Activated CD8-positive, alpha-beta T cell treated with anti-CD3 and anti-CD28 coated beads for 36 hours (primary cell): Measurements from ENCODE around the gene RYR1. TPM values are rescaled to one million over a fixed set of nuclear protein-coding genes. Genes with fewer than 3 reads are reported as not detected.
A peak's percentile ranks its signal among the peaks of the same experiment; 100 is the strongest.

Source experiments
- ATAC-seq: fragments of 200-7000 bp; cut with Tn5 transposase; one replicate; pipeline ENCODE4 v1.10.0; 2021; ENCODE audit warnings: mild to moderate bottlenecking, moderate library complexity
- CTCF ChIA-PET: fragments of 350-600 bp; sonication (Branson Sonifier 250); formaldehyde crosslinking; loops from one replicate; lab custom pipeline; 2021; ENCODE audit warnings: antibody characterized with exemption; lab: Charles Lee
- POLR2A ChIA-PET: fragments of 350-600 bp; sonication (Branson Sonifier 250); formaldehyde crosslinking; loops from one replicate; lab custom pipeline; 2021; ENCODE audit warnings: antibody characterized with exemption; lab: Charles Lee
- DNase-seq: peaks from one replicate; pipeline ENCODE4 v3.0.0-alpha.2; 2020
- H3K27ac Mint-ChIP-seq: one replicate; pipeline ENCODE4 v1.8.0; 2021; ENCODE audit warnings: mild to moderate bottlenecking, mixed read lengths
- H3K27me3 Mint-ChIP-seq: one replicate; pipeline ENCODE4 v1.8.0; 2021; ENCODE audit warnings: mixed read lengths
- H3K36me3 Mint-ChIP-seq: one replicate; pipeline ENCODE4 v1.8.0; 2021; ENCODE audit warnings: low read depth, mixed read lengths
- H3K4me1 Mint-ChIP-seq: one replicate; pipeline ENCODE4 v1.8.0; 2021; ENCODE audit warnings: low read depth, mixed read lengths
- H3K4me3 Mint-ChIP-seq: one replicate; pipeline ENCODE4 v1.8.0; 2021; ENCODE audit warnings: mild to moderate bottlenecking, moderate library complexity, mixed read lengths
- H3K9me3 Mint-ChIP-seq: one replicate; pipeline ENCODE4 v1.8.0; 2021; ENCODE audit warnings: mixed read lengths
- CTCF ChIP-seq: fragments of 200-600 bp; IDR thresholded peaks from one replicate; pipeline ENCODE4 v1.8.0; 2022; ENCODE audit warnings: antibody characterized with exemption, mild to moderate bottlenecking
- intact Hi-C: fragments of 100-400 bp; cut with micrococcal nuclease; formaldehyde crosslinking; loops from one replicate; pipeline ENCODE4 v1.10.0; 2022
- total RNA-seq, 2 experiments: library from RNA; stranded (reverse); gene quantifications; one replicate each; pipeline ENCODE4 v1.2.3, GENCODE V29; 2021

The RYR1 gene
- total RNA-seq, 2 experiments from 2014 or later = 0.63 to 1.2 TPM

- Mint-ChIP-seq H3K27ac (no peak overlapping the region), H3K4me1 (no peaks in the 10 kb centered on the region), H3K4me3 (no peak overlapping the region), H3K36me3 (peaks cover 33% of the 10 kb centered on the region), H3K27me3 (no peaks in the 10 kb centered on the region), H3K9me3 (no peaks in the 10 kb centered on the region)
- no peak for TF ChIP-seq CTCF
- ATAC-seq (no peak), DNase-seq (no peak)
- intact Hi-C loops = no loop called here
- POLR2A ChIA-PET = interaction anchor here (1.2 kb wide), 1 partner anchor 10 kb away, joined by 5 read pairs; no protein-coding TSS in a partner anchor
- CTCF ChIA-PET = no interaction called here
Observed at GRCh38 chr19:38606131-38606530, 172.6 kb downstream of the RYR1 start.

GRCh38 chr19:38614289-38614688, 180.8 kb downstream of the RYR1 start:
- intact Hi-C loops = no loop called here
- DNase-seq (no peak), ATAC-seq (no peak)
- Mint-ChIP-seq H3K27ac (no peak overlapping the region), H3K36me3 (peaks cover 47% of the 10 kb centered on the region), H3K4me3 (no peak overlapping the region), H3K27me3 (no peaks in the 10 kb centered on the region), H3K4me1 (peaks cover 30% of the 10 kb centered on the region), H3K9me3 (no peaks in the 10 kb centered on the region)
- CTCF ChIA-PET = interaction anchor here (1.3 kb wide), 1 partner anchor 20 kb away, joined by 3 read pairs; no protein-coding TSS in a partner anchor
- no peak for TF ChIP-seq CTCF
- POLR2A ChIA-PET = no interaction called here

- no peak for TF ChIP-seq CTCF
- Mint-ChIP-seq H3K27ac (peak overlapping the region; percentile 36), H3K4me1 (peaks cover 36% of the 10 kb centered on the region), H3K27me3 (no peaks in the 10 kb centered on the region), H3K4me3 (peak overlapping the region; percentile 19), H3K36me3 (peaks cover 47% of the 10 kb centered on the region), H3K9me3 (no peaks in the 10 kb centered on the region)
- ChIA-PET POLR2A (no interaction called here), CTCF (no interaction called here)
- intact Hi-C loops = loop anchor here (5.0 kb wide), 1 partner anchor 73 kb away; no protein-coding TSS in a partner anchor
- DNase-seq (no peak), ATAC-seq (no peak)
Observed at GRCh38 chr19:38615007-38615581, 181.6 kb downstream of the RYR1 start.

GRCh38 chr19:38616265-38616664, 182.8 kb downstream of the RYR1 start:
- Mint-ChIP-seq H3K4me3 (peak overlapping the region; percentile 99), H3K9me3 (no peaks in the 10 kb centered on the region), H3K27me3 (no peaks in the 10 kb centered on the region), H3K27ac (peak overlapping the region; percentile 99), H3K4me1 (peaks cover 40% of the 10 kb centered on the region), H3K36me3 (peaks cover 43% of the 10 kb centered on the region)
- CTCF ChIA-PET = interaction anchor here (3.8 to 6.1 kb wide), 3 partner anchors 19 to 101 kb away, joined by 15 to 60 read pairs (median 25); no protein-coding TSS in a partner anchor
- no peak for TF ChIP-seq CTCF
- POLR2A ChIA-PET = interaction anchor here (0.6 kb wide), 1 partner anchor 44 kb away, joined by 3 read pairs; no protein-coding TSS in a partner anchor
- ATAC-seq (no peak), DNase-seq (no peak)
- intact Hi-C loops = loop anchor here (5.0 kb wide), 1 partner anchor 74 kb away; no protein-coding TSS in a partner anchor

- POLR2A ChIA-PET = interaction anchor here (0.6 to 1.4 kb wide), 11 partner anchors 16 to 260 kb away, joined by 3 to 7 read pairs (median 3); no protein-coding TSS in a partner anchor
- no peak for TF ChIP-seq CTCF
- Mint-ChIP-seq H3K4me1 (peaks cover 48% of the 10 kb centered on the region), H3K36me3 (peaks cover 48% of the 10 kb centered on the region), H3K9me3 (no peaks in the 10 kb centered on the region), H3K27ac (peak overlapping the region; percentile 99), H3K4me3 (peak overlapping the region; percentile 99), H3K27me3 (no peaks in the 10 kb centered on the region)
- DNase-seq (peak; percentile 40), ATAC-seq (no peak)
- CTCF ChIA-PET = interaction anchor here (0.6 to 6.1 kb wide), 7 partner anchors 18 to 313 kb away, joined by 3 to 60 read pairs (median 15); partner anchors contain the start of genes FAM98C, MRPS12 and SARS2
- intact Hi-C loops = loop anchor here (5.0 kb wide), 1 partner anchor 75 kb away; no protein-coding TSS in a partner anchor
Observed at GRCh38 chr19:38617283-38617763, 183.8 kb downstream of the RYR1 start.
